Measurements from ENCODE around the gene DENR. TPM values are rescaled to one million over a fixed set of nuclear protein-coding genes. Genes with fewer than 3 reads are reported as not detected.
"Not testable (repeated sequence)": the region's sequence is repeated elsewhere in the genome, so short reads cannot be mapped to it uniquely, and the experiment has no call there.

Gene DENR
- total RNA-seq, 2 experiments from 2014 or later = 29.9 to 31.1 TPM

- ATAC-seq (ENCODE audit: poor library complexity) = no peak
- TF ChIP-seq CTCF (IDR thresholded peaks at IDR 0.05) = no peak
- H3K27me3 Mint-ChIP-seq = no peaks in the 10 kb centered on the region
- intact Hi-C loops (cut with DNase I, micrococcal nuclease) = no loop called here
- no peak overlapping the region for H3K27ac Mint-ChIP-seq
- H3K4me1 Mint-ChIP-seq (ENCODE audit: low read depth) = no peaks in the 10 kb centered on the region
- no peaks in the 10 kb centered on the region for H3K9me3 Mint-ChIP-seq
- H3K27ac ChIP-seq (ENCODE audit: low read depth in 1 of 2, low read length in 2 of 2) = no peak overlapping the region
- CTCF ChIA-PET = interaction anchor here (1.9 kb wide), 1 partner anchor 10 kb away, joined by 6 read pairs; no protein-coding TSS in a partner anchor
- POLR2A ChIA-PET = no interaction called here
- H3K27me3 ChIP-seq (ENCODE audit: control insufficient read depth in 1 of 2, insufficient read depth in 2 of 2, low read length in 2 of 2) = no peaks in the 10 kb centered on the region
- no peak for DNase-seq
- H3K9me3 ChIP-seq (ENCODE audit: control insufficient read depth in 1 of 2, insufficient read depth in 1 of 2, low read length in 2 of 2) = no peaks in the 10 kb centered on the region
- no peaks in the 10 kb centered on the region for H3K36me3 ChIP-seq (ENCODE audit: insufficient read depth, low read length)
- no peaks in the 10 kb centered on the region for H3K36me3 Mint-ChIP-seq (ENCODE audit: low read depth)
- H3K4me3 ChIP-seq (ENCODE audit: low read length) = no peak overlapping the region
- no peak overlapping the region for H3K4me3 Mint-ChIP-seq
- H3K4me1 ChIP-seq (ENCODE audit: insufficient read depth, low read length) = no peaks in the 10 kb centered on the region
Measured at GRCh38 chr12:122803937-122804336, 51.3 kb downstream of the DENR start.

GRCh38 chr12:122804957-122805356, 52.3 kb downstream of the DENR start:
- H3K27ac ChIP-seq (ENCODE audit: low read depth in 1 of 2, low read length in 2 of 2); H3K4me3 Mint-ChIP-seq; H3K9me3 ChIP-seq (ENCODE audit: control insufficient read depth in 1 of 2, insufficient read depth in 1 of 2, low read length in 2 of 2); H3K36me3 Mint-ChIP-seq (ENCODE audit: low read depth); H3K9me3 Mint-ChIP-seq; H3K4me1 Mint-ChIP-seq (ENCODE audit: low read depth); H3K27ac Mint-ChIP-seq; ATAC-seq (ENCODE audit: poor library complexity); POLR2A ChIA-PET; H3K4me3 ChIP-seq (ENCODE audit: low read length); intact Hi-C loops (cut with DNase I, micrococcal nuclease); H3K4me1 ChIP-seq (ENCODE audit: insufficient read depth, low read length); DNase-seq; H3K27me3 ChIP-seq (ENCODE audit: control insufficient read depth in 1 of 2, insufficient read depth in 2 of 2, low read length in 2 of 2); H3K27me3 Mint-ChIP-seq; H3K36me3 ChIP-seq (ENCODE audit: insufficient read depth, low read length): not testable (repeated sequence)
- CTCF ChIA-PET = interaction anchor here (0.7 kb wide), 2 partner anchors 14 to 27 kb away, joined by 3 to 4 read pairs; no protein-coding TSS in a partner anchor

- ChIA-PET POLR2A (no interaction called here), CTCF (no interaction called here)
- no peaks in the 10 kb centered on the region for H3K4me1 ChIP-seq (ENCODE audit: insufficient read depth, low read length)
- no peaks in the 10 kb centered on the region for H3K36me3 ChIP-seq (ENCODE audit: insufficient read depth, low read length)
- H3K4me1 Mint-ChIP-seq (ENCODE audit: low read depth) = no peaks in the 10 kb centered on the region
- H3K4me3 ChIP-seq (ENCODE audit: low read length) = no peak overlapping the region
- intact Hi-C loops (cut with DNase I, micrococcal nuclease) = no loop called here
- no peak overlapping the region for H3K27ac ChIP-seq (ENCODE audit: low read depth in 1 of 2, low read length in 2 of 2)
- H3K4me3 Mint-ChIP-seq = no peak overlapping the region
- no peaks in the 10 kb centered on the region for H3K27me3 ChIP-seq (ENCODE audit: control insufficient read depth in 1 of 2, insufficient read depth in 2 of 2, low read length in 2 of 2)
- TF ChIP-seq CTCF (IDR thresholded peaks at IDR 0.05) = no peak
- DNase-seq (no peak), ATAC-seq (ENCODE audit: poor library complexity) (no peak)
- no peaks in the 10 kb centered on the region for H3K36me3 Mint-ChIP-seq (ENCODE audit: low read depth)
- no peaks in the 10 kb centered on the region for H3K9me3 Mint-ChIP-seq
- H3K27ac Mint-ChIP-seq = no peak overlapping the region
- no peaks in the 10 kb centered on the region for H3K9me3 ChIP-seq (ENCODE audit: control insufficient read depth in 1 of 2, insufficient read depth in 1 of 2, low read length in 2 of 2)
- H3K27me3 Mint-ChIP-seq = no peaks in the 10 kb centered on the region
Measured at GRCh38 chr12:122807651-122808050, 55.0 kb downstream of the DENR start.

GRCh38 chr12:122811777-122812176, 59.2 kb downstream of the DENR start:
- ChIA-PET CTCF (no interaction called here), POLR2A (no interaction called here)

More at GRCh38 chr12:122811777-122812176, 59.2 kb downstream of the DENR start:
- H3K36me3 Mint-ChIP-seq (ENCODE audit: low read depth) = no peaks in the 10 kb centered on the region
- H3K27me3 Mint-ChIP-seq = no peaks in the 10 kb centered on the region
- no peaks in the 10 kb centered on the region for H3K27me3 ChIP-seq (ENCODE audit: control insufficient read depth in 1 of 2, insufficient read depth in 2 of 2, low read length in 2 of 2)
- DNase-seq = no peak
- ATAC-seq (ENCODE audit: poor library complexity) = no peak
- H3K4me1 Mint-ChIP-seq (ENCODE audit: low read depth) = no peaks in the 10 kb centered on the region
- no peak overlapping the region for H3K27ac ChIP-seq (ENCODE audit: low read depth in 1 of 2, low read length in 2 of 2)
- H3K9me3 ChIP-seq (ENCODE audit: control insufficient read depth in 1 of 2, insufficient read depth in 1 of 2, low read length in 2 of 2) = no peaks in the 10 kb centered on the region
- no peak overlapping the region for H3K4me3 Mint-ChIP-seq
- no peaks in the 10 kb centered on the region for H3K9me3 Mint-ChIP-seq
- H3K4me1 ChIP-seq (ENCODE audit: insufficient read depth, low read length) = no peaks in the 10 kb centered on the region
- no peak for TF ChIP-seq CTCF (IDR thresholded peaks at IDR 0.05)
- no peak overlapping the region for H3K4me3 ChIP-seq (ENCODE audit: low read length)
- no peak overlapping the region for H3K27ac Mint-ChIP-seq
- H3K36me3 ChIP-seq (ENCODE audit: insufficient read depth, low read length) = no peaks in the 10 kb centered on the region
- intact Hi-C loops (cut with DNase I, micrococcal nuclease) = no loop called here
